GM19099 (cell line): ENCODE results near the gene MAN1B1.

ENCODE experiments used
- POLR2A ChIP-seq: IDR thresholded peaks from 3 replicates; pipeline ENCODE4 v1.6.1; 2011; ENCODE audit warnings: low read depth; ENCODE audit not compliant: insufficient read length; ENCODE audit errors: extremely low read depth

Gene MAN1B1

DNA sequence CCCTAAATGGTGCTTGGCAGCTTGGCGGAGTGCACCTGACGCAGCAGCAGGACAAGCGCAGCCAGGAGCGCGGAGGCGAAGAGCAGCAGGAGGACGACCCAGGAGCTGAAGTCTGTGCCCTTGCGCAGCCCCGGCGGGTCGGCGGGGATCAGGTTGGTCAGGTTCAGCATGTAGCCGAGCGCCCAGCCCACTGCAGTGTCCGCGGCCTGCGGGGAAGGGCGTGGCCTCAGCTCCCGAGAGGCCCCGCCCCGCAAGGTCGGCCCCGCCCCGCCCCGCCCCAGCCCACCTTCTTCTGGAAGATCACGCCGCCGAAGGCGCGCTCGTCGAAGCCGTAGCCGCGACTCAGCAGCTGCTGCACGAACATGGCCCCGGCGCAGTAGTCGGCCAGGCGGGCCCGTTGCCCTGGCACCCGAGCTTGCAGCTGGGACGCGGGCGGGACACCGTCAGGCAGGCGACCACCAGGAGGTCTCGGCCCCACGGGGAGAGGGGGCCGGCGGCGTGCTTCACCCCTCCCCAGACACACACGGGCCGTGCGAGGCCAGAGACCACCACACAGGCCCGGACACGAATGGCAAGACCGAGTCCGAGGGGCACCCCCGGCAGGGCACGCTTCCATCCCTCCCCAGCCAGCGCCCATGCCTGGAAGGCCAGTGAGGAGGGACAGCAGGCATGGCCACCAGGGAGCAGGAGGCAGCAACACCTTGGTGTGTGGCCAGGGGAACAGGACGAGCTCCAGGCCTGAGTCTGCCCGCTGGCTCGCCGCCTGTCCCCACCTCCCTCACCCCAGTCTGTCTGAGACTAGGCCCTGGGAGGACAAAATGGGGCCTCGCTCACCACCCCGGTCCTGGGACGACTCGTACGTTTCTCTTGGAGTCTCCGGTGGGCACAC is 37.9 kb upstream of the MAN1B1 start:
- no peak for TF ChIP-seq POLR2A

DNA sequence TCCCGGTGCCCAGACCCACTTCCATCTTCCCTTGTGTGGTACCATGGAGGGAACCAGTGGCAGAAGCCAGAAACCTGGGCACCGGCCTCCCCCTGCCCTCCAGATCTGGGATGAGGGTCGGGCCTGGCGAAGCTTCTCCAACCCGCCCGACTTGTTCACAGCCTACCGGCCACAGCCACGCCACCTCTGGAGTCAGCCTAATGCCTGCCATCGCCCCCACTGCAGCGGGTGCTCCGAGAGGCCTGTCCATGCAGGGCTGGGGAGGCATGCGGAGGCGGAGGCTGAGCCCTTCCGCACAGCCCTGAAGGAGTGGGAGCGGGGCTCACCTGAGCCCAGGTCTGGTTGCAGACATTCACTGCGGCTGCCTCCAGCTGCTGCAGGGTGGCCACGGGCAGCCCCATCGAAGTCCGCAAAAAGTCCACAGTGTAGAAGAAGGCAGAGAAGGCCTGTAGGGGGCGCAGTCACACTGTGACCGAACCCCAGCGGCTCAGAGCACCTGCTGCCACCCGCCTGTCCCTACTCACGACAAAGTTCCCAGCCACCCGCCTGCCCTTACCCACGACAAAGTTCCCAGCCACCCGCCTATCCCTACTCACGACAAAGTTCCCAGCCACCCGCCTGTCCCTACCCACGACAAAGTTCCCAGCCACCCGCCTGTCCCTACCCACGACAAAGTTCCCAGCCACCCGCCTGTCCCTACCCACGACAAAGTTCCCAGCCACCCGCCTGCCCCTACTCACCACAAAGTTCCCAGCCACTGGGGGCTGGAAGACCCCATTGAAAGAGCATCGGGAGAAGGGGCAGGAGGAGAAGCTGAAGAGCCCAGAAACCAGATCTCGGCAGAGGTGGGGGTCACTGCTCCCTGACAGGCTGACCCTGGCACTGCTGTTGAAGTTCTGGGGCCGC is 37.0 kb upstream of the MAN1B1 start:
- no peak for TF ChIP-seq POLR2A

DNA sequence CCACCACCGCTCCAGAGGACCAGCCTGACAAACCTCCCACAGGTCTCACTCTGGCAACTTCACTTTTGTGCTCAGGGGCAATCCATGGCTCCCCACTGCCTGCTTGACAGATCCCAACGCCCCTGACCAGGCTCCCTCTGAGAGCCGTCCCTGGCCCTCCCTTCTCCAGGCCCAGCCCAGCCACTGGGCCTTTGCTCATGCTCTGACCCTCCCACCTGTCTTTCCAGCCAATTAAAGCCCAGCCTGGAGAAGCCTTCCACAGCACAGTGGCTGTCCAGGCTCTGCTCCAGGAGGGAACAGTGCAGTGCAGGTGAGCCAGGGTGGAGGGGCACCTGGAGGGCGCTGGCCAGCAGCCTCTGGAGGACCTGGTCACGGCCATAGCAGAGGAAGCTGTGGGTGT is 36.2 kb upstream of the MAN1B1 start:
- no peak for TF ChIP-seq POLR2A

DNA sequence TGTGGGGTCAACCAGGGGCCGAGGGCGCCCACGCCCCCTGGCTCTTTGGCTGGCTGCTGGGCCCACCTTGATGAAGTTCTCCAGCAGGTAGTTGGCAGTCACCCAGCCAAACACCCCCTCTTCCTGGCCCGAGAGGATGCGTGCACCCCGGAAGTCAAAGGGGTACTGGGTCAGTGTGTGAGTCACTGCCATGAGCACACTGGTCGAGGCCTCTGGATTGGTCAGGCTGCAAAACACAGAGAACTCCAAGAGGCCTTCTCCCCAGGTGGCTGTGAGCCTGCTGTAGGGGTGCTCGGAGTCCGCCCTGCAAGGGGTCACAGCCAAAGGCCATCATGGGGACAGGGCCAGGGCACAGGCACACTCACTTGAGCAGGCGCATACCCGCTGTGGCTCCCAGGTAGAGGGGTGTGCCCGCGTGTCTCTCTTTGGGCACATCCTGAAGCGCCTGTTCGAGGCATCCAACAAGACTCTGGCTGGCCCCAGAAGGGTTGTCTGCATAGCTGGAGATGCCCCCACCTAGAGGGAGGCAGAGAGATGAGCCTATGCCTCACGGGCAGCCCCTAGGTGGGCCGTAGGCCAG is 35.5 kb upstream of the MAN1B1 start:
- TF ChIP-seq POLR2A: no peak

DNA sequence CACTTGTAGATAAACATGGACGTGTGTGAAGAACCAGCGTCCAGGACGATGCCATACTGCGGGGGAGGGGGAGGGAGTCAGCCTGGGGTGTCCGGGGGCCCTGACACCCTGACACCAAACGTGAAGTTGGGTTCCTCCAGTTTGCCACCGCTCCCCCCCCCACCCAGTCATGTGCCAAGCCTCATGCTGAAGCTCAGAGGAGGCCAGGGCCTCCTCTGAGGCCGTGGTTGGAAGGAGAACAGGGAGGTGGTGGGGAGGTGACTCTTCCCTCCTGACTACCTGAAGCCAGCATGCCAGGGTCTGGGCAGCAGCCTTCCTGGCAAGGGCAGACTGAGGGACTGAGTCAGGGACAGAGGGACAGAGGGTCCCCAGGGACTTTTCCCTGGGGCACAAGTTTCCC is 34.5 kb upstream of the MAN1B1 start:
- TF ChIP-seq POLR2A: no peak

DNA sequence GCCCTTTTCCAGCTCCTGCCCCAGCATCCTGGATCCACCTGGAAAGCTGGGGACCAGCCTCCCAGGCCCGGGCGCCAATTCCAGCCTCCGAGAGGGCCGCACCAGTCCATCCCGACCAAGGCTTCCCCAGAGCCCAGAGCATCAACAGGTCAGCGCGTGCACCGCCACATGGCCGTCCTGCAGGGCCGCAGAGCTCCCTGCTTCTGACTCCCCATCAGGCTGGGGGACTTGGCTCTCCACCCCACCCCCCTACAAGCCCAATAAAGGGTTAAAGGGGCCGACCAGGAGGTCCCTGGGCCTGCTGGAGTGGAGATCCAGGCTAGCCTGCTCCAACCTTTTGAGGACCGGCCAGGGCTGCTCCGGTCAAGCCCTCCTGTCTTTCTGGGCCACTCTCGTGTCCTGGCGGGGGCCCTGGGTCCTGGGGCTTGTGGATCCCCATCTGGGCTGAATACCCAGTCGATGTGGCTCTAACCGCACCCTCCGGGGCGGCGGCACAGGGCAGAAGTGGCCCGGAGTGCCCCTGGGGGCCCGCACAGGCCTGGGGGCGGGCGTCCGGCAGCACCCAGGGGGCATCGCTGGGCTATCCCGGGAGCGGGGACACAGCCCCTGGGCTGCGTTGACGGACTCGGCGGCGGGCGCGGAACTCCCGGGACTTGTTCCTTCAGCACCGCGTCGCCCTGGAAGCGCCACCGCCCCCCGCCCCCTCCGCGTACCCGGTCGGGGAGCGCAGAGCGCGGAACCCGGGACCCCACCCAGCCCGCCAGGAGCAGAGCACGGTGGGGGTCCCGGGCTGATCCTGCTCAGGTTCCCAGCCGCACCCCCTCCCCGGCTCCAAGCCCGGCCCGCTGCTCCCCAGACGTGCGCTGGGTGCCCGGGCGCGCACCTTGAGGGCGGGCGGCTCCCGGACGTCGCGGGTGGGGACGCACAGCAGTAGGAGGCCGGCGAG is 33.5 kb upstream of the MAN1B1 start:
- no peak for TF ChIP-seq POLR2A

DNA sequence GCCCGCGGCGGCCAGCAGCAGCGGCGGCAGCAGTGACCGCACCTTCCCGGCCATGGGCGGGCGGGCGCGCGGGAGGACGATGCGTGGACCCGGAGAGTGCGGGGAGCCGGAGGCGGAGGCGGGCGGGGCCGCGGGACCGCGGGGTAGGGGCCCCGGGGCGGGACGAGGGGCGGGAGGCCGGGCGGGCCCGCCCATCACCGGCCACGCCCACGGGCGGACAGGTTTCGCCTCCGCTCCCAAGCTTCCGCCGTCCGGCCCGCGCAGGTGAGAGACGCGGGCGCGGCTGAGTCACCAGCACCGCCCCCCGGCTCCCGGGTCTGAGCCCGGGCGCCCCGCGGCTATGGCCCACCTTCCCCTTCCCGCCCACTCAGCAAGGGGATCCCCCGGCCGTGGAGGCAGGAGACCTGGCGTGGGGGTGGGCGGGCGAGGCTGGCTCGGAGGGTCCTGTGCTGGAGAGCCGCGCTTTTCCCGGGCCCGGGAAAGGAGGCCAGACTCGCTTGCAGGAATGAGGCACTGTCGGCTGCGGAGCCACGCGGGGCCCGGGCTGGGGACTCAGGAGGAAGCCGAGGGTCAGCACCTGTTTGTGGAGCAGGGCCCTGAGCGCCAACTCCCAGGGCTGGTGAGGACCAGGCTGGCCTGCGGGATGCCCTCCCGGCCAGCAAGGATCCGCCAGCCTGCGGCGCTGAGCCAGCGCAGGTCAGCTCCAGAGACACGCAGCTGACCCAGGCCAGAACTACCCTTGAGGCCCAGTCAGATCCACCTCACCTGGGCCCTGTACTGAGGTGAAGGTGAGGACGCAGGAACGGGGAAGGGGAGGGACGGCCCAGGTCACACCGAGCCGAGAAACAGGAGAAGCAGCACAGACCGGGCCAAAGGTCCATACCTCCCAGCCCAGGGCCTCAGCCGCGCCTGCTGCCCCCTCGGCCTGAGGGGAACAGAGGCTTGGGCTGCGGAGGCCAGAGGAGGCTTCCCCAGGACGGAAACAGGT is 32.5 kb upstream of the MAN1B1 start, which contains the start of gene ENTPD2:
Gene ENTPD2 (minus strand): TSS at position 118 of the 988 bp plus-strand sequence. CDS start 64 bp downstream, at position 54.
- no peak for TF ChIP-seq POLR2A

DNA sequence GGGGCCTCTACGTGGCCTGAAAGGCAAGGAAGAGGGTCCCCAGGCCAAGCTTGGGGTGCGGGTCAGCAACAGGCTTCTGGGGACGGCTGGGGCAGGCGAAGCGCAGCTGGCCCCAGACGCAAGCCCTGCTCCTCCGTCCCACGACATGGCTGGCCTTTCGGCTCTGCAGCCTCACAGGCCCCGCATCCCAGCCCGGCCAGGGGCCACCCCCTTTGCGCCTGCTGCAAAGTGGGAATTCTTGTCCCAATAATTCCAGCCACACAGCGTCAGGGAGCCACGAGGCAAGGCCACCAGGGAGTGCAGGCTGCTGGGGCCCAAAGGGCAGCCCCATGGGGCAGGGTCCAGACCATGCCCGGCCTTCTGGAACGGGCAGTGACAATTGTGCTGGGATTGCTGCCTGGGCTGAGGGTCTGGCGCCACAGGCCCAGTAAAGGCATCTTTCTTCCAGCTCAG is 31.8 kb upstream of the MAN1B1 start:
- TF ChIP-seq POLR2A: no peak

DNA sequence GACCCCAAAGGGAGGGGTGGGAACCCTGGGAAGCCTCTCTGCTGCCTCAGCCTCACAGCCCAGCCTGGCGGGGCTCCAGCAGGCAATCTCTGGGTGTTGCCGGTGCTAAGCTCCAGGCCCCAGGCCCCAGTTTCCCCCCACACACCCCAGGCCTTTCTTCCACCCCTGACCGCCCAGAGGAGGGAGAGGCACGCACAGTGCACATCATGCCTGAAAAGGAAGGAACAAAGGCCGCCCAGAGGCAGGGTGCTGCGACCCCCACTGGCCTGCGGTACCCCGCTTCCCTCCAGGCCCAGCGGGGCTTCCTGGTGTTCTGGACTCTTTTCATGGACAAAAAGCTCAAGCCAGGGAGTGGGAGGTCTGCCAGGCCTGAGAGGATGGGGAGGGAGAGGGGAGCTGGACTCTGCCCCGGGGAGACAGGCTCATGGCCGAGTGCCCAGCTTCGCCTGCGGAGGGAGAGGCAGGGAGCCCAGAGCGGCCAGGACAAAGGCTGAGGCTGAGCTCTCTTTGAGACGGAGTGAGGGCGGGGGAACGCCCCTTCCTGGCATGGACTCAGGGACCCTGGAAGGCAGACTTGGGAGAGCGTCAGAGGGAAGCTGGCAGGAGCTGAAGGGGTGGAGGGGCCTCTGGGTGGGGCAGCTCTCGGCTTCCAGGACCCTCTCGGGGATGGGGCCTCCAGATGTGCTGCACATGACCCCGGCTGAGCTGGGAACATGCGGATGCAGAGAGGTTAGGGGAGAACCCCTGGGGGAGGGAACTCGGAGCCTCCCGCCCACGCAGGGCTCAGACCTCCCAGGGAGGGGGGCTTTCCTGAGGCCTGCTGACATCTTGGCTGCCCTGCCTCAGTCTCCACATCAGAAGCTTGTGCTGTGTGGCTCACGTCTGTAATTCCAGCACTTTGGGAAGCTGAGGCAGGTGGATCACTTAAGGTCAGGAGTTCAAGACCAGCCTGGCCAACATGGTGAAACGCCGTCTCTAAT is 31.1 kb upstream of the MAN1B1 start:
- TF ChIP-seq POLR2A: no peak

DNA sequence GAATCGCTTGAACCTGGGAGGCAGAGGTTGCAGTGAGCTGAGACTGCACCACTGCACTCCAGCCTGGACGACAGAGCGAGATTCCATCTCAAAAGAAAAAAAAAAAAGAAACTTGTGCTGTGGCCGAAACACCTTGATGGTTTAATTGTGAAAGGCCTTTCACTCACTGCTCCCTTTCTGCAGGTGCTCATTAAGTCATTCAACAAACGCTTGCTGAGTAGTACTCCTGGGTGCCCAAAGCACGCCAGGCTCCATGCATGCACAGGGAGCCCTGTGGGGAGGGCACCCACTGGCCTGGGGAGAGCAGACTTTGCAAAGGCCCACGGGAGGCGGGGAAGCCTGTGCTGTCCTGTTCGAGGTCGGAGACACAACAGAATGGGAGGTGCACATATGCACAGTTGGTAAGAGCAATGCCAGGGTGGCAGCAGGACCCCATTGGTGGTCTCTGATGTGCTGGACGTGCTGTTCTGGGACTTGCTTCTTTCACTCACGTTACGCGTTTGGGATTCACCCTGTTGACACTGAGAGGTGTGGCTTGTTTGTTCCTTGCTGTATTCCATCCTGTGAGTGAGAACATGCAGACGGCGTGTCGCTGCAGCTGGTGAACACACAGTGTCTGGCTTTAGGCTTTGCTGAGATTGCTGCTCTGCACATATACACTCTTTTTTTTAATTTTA is 29.9 kb upstream of the MAN1B1 start:
- TF ChIP-seq POLR2A: no peak

DNA sequence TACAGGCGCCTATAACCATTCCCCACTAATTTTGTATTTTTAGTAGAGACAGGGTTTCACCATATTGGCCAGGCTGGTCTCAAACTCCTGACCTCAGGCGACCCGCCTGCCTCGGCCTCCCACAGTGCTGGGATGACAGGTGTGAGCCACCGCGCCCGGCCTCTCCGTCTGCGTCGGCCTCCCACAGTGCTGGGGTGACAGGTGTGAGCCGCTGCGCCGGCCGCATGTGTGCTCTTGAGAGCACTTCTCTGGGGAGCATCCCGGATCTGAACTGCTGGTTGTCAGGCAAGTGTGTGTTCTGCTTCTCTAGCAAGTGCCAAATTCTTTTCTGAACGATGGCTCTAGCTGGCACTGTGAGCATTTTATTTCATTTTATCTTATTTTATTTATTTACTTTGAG is 29.2 kb upstream of the MAN1B1 start:
- no peak for TF ChIP-seq POLR2A
